CD4-positive, alpha-beta T cell (primary cell): ENCODE measurements around the gene MS4A6E. TPM values are rescaled to one million over a fixed set of nuclear protein-coding genes. Genes with fewer than 3 reads are reported as not detected.

Experiments
- ATAC-seq: fragments of 200-7000 bp; cut with Tn5 transposase; one replicate; pipeline ENCODE4 v1.10.0; 2022; ENCODE audit warnings: mild to moderate bottlenecking; ENCODE audit not compliant: poor library complexity
- CTCF ChIA-PET: fragments of 350-600 bp; sonication (Branson Sonifier 250); formaldehyde crosslinking; loops from one replicate; lab custom pipeline; 2021; ENCODE audit warnings: antibody characterized with exemption, inconsistent platforms; lab: Charles Lee
- POLR2A ChIA-PET: fragments of 350-600 bp; sonication (Branson Sonifier 250); formaldehyde crosslinking; loops from one replicate; lab custom pipeline; 2021; ENCODE audit warnings: antibody characterized with exemption, inconsistent platforms; lab: Charles Lee
- DNase-seq, 14 experiments: peaks; one replicate each; pipeline ENCODE4 v3.0.0-alpha.2; 2013 to 2020; ENCODE audit warnings: mixed read lengths in 2 of 14
- H3K27ac ChIP-seq, 2 donors: one replicate each; pipeline versions ENCODE4 v1.5.1 to v1.7.0; 2013; ENCODE audit warnings: low read length in 2 of 2, low read depth in 1 of 2, mild to moderate bottlenecking in 1 of 2
- H3K27me3 ChIP-seq, 2 experiments: 1 replicate in 1 of 2; 2 replicates in 1 of 2; pipeline versions ENCODE4 v1.6.1 to v1.7.0; 2013; ENCODE audit warnings: low read length in 2 of 2, control low read depth in 1 of 2, mild to moderate bottlenecking in 1 of 2, moderate library complexity in 1 of 2; ENCODE audit not compliant: insufficient read depth in 2 of 2, control insufficient read depth in 1 of 2
- H3K36me3 ChIP-seq: one replicate; pipeline ENCODE4 v1.6.1; 2013; ENCODE audit warnings: low read length, control low read depth; ENCODE audit not compliant: insufficient read depth
- H3K4me1 ChIP-seq: one replicate; pipeline ENCODE4 v1.6.1; 2013; ENCODE audit warnings: low read length, control low read depth; ENCODE audit not compliant: insufficient read depth
- H3K4me3 ChIP-seq: one replicate; pipeline ENCODE4 v1.5.1; 2013; ENCODE audit warnings: mild to moderate bottlenecking, low read length, moderate library complexity
- H3K9me3 ChIP-seq, 2 experiments: 1 replicate in 1 of 2; 2 replicates in 1 of 2; pipeline versions ENCODE4 v1.6.1 to v1.7.0; 2013; ENCODE audit warnings: low read length in 2 of 2, mild to moderate bottlenecking in 2 of 2, control low read depth in 1 of 2, moderate library complexity in 1 of 2; ENCODE audit not compliant: control insufficient read depth in 1 of 2, insufficient read depth in 1 of 2
- H3K27ac Mint-ChIP-seq: one replicate; pipeline ENCODE4 v1.8.0; 2020; ENCODE audit warnings: mixed read lengths
- H3K27me3 Mint-ChIP-seq: one replicate; pipeline ENCODE4 v1.8.0; 2021; ENCODE audit warnings: mixed read lengths
- H3K36me3 Mint-ChIP-seq: one replicate; pipeline ENCODE4 v1.8.0; 2021; ENCODE audit warnings: low read depth, mixed read lengths
- H3K4me1 Mint-ChIP-seq: one replicate; pipeline ENCODE4 v1.8.0; 2021; ENCODE audit warnings: low read depth, mixed read lengths
- H3K4me3 Mint-ChIP-seq: one replicate; pipeline ENCODE4 v1.8.0; 2020; ENCODE audit warnings: mild to moderate bottlenecking, mixed read lengths
- H3K9me3 Mint-ChIP-seq: one replicate; pipeline ENCODE4 v1.8.0; 2020; ENCODE audit warnings: mixed read lengths
- intact Hi-C, 2 experiments: fragments of 100-400 bp; cut with DNase I in 1 of 2; cut with micrococcal nuclease in 1 of 2; formaldehyde crosslinking; loops; one replicate each; pipeline versions ENCODE4 v1.15.1 to v1.9.0; 2023 to 2025; cut with DNase I, micrococcal nuclease
- total RNA-seq, 174 experiments: library from RNA in 2 of 174; stranded (reverse) in 2 of 174; gene quantifications; one replicate each; pipeline ENCODE4 v1.2.3 and lab custom pipeline; 2021 to 2026
- TF ChIP-seq, protein P1 (sequence below): fragments of 200-600 bp; IDR thresholded peaks from one replicate; pipeline ENCODE4 v1.8.0; 2022; ENCODE audit warnings: antibody characterized with exemption, mild to moderate bottlenecking

Gene MS4A6E
- total RNA-seq, 2 experiments from 2014 or later, result not detected

DNA sequence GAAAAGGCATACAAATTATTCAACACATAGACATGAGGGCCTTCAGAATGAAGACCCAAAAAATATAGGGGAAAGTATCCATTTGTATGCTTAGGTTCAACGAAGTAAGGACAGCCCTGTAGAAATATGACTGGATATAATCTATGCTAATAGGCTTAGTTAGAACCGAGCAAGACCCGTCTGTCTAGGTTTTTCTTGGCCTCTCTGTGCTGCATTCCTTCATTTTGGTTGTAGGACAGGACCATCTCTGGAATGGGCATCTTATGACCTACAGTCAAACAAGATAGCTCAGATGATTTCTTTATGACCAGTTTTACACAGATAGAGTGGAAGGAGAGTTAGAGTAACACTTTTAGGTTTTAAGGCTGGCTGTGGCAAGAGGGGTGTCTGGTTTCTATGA is 45.7 kb downstream of the MS4A6E start:
- Histone ChIP-seq H3K4me3 (no peak overlapping the region), H3K4me1 (peaks cover 2% of the 10 kb centered on the region), H3K27ac (no peak overlapping the region), H3K27me3 (peaks cover 0 to 9% of the 10 kb centered on the region in 2 experiments), H3K9me3 (no peaks in the 10 kb centered on the region), H3K36me3 (no peaks in the 10 kb centered on the region)
- no peaks in the 10 kb centered on the region for H3K36me3 Mint-ChIP-seq
- H3K4me1 Mint-ChIP-seq, result no peaks in the 10 kb centered on the region
- ChIA-PET CTCF (interaction anchor here (0.8 kb wide), 1 partner anchor 10 kb away, joined by 3 read pairs; no protein-coding TSS in a partner anchor), POLR2A (no interaction called here)
- no peak overlapping the region for H3K4me3 Mint-ChIP-seq
- ATAC-seq (no peak), DNase-seq (no peak)
- TF ChIP-seq, protein P1, sequence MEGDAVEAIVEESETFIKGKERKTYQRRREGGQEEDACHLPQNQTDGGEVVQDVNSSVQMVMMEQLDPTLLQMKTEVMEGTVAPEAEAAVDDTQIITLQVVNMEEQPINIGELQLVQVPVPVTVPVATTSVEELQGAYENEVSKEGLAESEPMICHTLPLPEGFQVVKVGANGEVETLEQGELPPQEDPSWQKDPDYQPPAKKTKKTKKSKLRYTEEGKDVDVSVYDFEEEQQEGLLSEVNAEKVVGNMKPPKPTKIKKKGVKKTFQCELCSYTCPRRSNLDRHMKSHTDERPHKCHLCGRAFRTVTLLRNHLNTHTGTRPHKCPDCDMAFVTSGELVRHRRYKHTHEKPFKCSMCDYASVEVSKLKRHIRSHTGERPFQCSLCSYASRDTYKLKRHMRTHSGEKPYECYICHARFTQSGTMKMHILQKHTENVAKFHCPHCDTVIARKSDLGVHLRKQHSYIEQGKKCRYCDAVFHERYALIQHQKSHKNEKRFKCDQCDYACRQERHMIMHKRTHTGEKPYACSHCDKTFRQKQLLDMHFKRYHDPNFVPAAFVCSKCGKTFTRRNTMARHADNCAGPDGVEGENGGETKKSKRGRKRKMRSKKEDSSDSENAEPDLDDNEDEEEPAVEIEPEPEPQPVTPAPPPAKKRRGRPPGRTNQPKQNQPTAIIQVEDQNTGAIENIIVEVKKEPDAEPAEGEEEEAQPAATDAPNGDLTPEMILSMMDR, result no peak
- H3K9me3 Mint-ChIP-seq, result no peaks in the 10 kb centered on the region
- intact Hi-C loops, result no loop called here
- H3K27ac Mint-ChIP-seq, result no peak overlapping the region
- H3K27me3 Mint-ChIP-seq, result peaks cover 19% of the 10 kb centered on the region

GRCh38 chr11:60375316-60375715 is 48.3 kb downstream of the MS4A6E start:
- H3K27me3 ChIP-seq, result peaks cover 0 to 6% of the 10 kb centered on the region in 2 experiments
- ATAC-seq (no peak), DNase-seq (no peak)
- TF ChIP-seq, protein P1, result no peak
- no peaks in the 10 kb centered on the region for H3K36me3 ChIP-seq
- Mint-ChIP-seq H3K27me3 (peaks cover 19% of the 10 kb centered on the region), H3K4me1 (no peaks in the 10 kb centered on the region), H3K36me3 (no peaks in the 10 kb centered on the region), H3K9me3 (no peaks in the 10 kb centered on the region), H3K4me3 (no peak overlapping the region), H3K27ac (no peak overlapping the region)
- H3K27ac ChIP-seq, result no peak overlapping the region
- CTCF ChIA-PET, result no interaction called here
- H3K4me1 ChIP-seq, result peaks cover 3% of the 10 kb centered on the region
- intact Hi-C loops, result no loop called here
- H3K4me3 ChIP-seq, result no peak overlapping the region
- POLR2A ChIA-PET, result no interaction called here
- no peaks in the 10 kb centered on the region for H3K9me3 ChIP-seq

DNA sequence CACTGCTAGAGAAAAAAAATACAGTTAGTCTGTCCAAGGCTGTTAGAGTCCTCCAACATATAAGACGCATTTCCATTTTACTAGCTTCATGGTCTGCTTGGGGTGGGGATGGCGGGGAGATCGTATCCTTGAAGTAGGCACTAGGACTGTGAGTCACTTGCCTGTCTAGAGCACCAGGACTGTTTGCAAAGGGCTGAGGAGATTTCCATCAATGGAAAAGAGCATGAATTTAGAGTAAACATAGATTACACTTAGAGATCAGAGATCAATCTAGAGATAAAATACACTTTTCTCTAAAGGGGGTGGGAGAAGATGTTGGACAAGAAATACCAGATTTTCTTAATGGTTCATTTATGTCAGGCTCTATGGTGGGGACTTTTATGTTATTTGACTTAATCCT is 49.5 kb downstream of the MS4A6E start:
- H3K27me3 ChIP-seq, result peaks cover 6 to 7% of the 10 kb centered on the region in 2 experiments
- TF ChIP-seq, protein P1, result no peak
- H3K27ac ChIP-seq, result no peak overlapping the region
- no peaks in the 10 kb centered on the region for H3K9me3 ChIP-seq
- Mint-ChIP-seq H3K27me3 (peaks cover 17% of the 10 kb centered on the region), H3K9me3 (no peaks in the 10 kb centered on the region), H3K36me3 (no peaks in the 10 kb centered on the region), H3K4me1 (no peaks in the 10 kb centered on the region), H3K27ac (no peak overlapping the region), H3K4me3 (no peak overlapping the region)
- intact Hi-C loops, result no loop called here
- ChIA-PET CTCF (no interaction called here), POLR2A (no interaction called here)
- peaks cover 3% of the 10 kb centered on the region for H3K4me1 ChIP-seq
- H3K4me3 ChIP-seq, result no peak overlapping the region
- ATAC-seq (no peak), DNase-seq (no peak)
- no peaks in the 10 kb centered on the region for H3K36me3 ChIP-seq
